HG03280 (cell line): ENCODE measurements around the gene RGS14.

ENCODE experiments used
- ATAC-seq: cut with Tn5 transposase; IDR thresholded peaks from one replicate; pipeline ENCODE4 v1.9.1; 2021; ENCODE audit warnings: mild to moderate bottlenecking, moderate library complexity; ENCODE audit not compliant: unreplicated experiment

The RGS14 gene

GRCh38 chr5:177362610-177363507 is 5.1 kb downstream of the RGS14 start:
- ATAC-seq = no peak

- ATAC-seq = no peak
These were observed 5.8 kb downstream of the RGS14 start for GRCh38 chr5:177363565-177363964.

GRCh38 chr5:177364159-177364962 is 6.6 kb downstream of the RGS14 start:
- ATAC-seq = no peak

GRCh38 chr5:177365845-177366527 is 8.3 kb downstream of the RGS14 start:
- ATAC-seq = no peak

- no peak for ATAC-seq
These were observed 9.0 kb downstream of the RGS14 start for GRCh38 chr5:177366528-177367322.

GRCh38 chr5:177367323-177367848 is 9.7 kb downstream of the RGS14 start:
- no peak for ATAC-seq

GRCh38 chr5:177367981-177368868 is 10.5 kb downstream of the RGS14 start:
- no peak for ATAC-seq

GRCh38 chr5:177368869-177369644 is 11.3 kb downstream of the RGS14 start:
- ATAC-seq = no peak

GRCh38 chr5:177369645-177370440 is 12.1 kb downstream of the RGS14 start:
- no peak for ATAC-seq

GRCh38 chr5:177370488-177371119 is 12.9 kb downstream of the RGS14 start:
- ATAC-seq = peak; percentile 72

GRCh38 chr5:177371120-177372033 is 13.7 kb downstream of the RGS14 start:
- ATAC-seq = no peak

GRCh38 chr5:177372034-177372896 is 14.5 kb downstream of the RGS14 start:
- ATAC-seq = no peak

- ATAC-seq = no peak
These were observed 15.2 kb downstream of the RGS14 start for GRCh38 chr5:177372910-177373309.

GRCh38 chr5:177373806-177374205 is 16.1 kb downstream of the RGS14 start:
- ATAC-seq = no peak

GRCh38 chr5:177374211-177374610 is 16.5 kb downstream of the RGS14 start:
- ATAC-seq = no peak
